GM12892 (cell line): ENCODE data around the gene FKBP14.

ENCODE experiments used
- POLR2A ChIP-seq: IDR thresholded peaks from 2 replicates; pipeline ENCODE4 v1.6.1; 2011; ENCODE audit warnings: low read depth, low read length, control low read depth
- POLR2AphosphoS5 ChIP-seq: IDR thresholded peaks from 2 replicates; pipeline ENCODE4 v1.6.1; 2011; ENCODE audit warnings: low read depth, low read length, control low read depth
- TAF1 ChIP-seq: IDR thresholded peaks from 2 replicates; pipeline ENCODE4 v1.6.1; 2011; ENCODE audit warnings: low read depth, mild to moderate bottlenecking, control low read depth, low read length, borderline replicate concordance

GRCh38 chr7:29962035-29962434, 64.5 kb downstream of the FKBP14 start:
- TF ChIP-seq POLR2AphosphoS5 (no peak), TAF1 (no peak), POLR2A (no peak)
